AG09309 (cell line): ENCODE data around the gene PYGM.

ENCODE experiments used
- DNase-seq: peaks from one replicate; pipeline ENCODE4 v3.0.0-alpha.2; 2010; ENCODE audit warnings: low read depth
- H3K4me3 ChIP-seq: 2 replicates; pipeline ENCODE4 v1.5.1; 2011; ENCODE audit warnings: mild to moderate bottlenecking, low read depth, low read length, moderate library complexity; ENCODE audit not compliant: control insufficient read depth
- CTCF ChIP-seq: IDR thresholded peaks from 2 replicates; pipeline ENCODE4 v1.5.1; 2011; ENCODE audit warnings: mild to moderate bottlenecking, low read depth, low read length, inconsistent platforms; ENCODE audit not compliant: insufficient read depth, control insufficient read depth; ENCODE audit errors: missing control alignments

The PYGM gene

GRCh38 chr11:64796757-64797541 lies 37.2 kb upstream of the PYGM start:
- TF ChIP-seq CTCF, result no peak
- no peak for DNase-seq
- H3K4me3 ChIP-seq, result no peak overlapping the region

- TF ChIP-seq CTCF, result no peak
- H3K4me3 ChIP-seq, result no peak overlapping the region
- no peak for DNase-seq
Observed at GRCh38 chr11:64796047-64796756, 36.4 kb upstream of the PYGM start.

GRCh38 chr11:64794526-64794925 lies 34.8 kb upstream of the PYGM start:
- no peak overlapping the region for H3K4me3 ChIP-seq
- no peak for DNase-seq
- no peak for TF ChIP-seq CTCF

- no peak overlapping the region for H3K4me3 ChIP-seq
- no peak for TF ChIP-seq CTCF
- no peak for DNase-seq
Observed at GRCh38 chr11:64793271-64794160, 33.7 kb upstream of the PYGM start.

- H3K4me3 ChIP-seq, result no peak overlapping the region
- TF ChIP-seq CTCF, result no peak
- no peak for DNase-seq
Observed at GRCh38 chr11:64792482-64792881, 32.7 kb upstream of the PYGM start.

- H3K4me3 ChIP-seq, result no peak overlapping the region
- no peak for DNase-seq
- TF ChIP-seq CTCF, result no peak
Observed at GRCh38 chr11:64791781-64792291, 32.1 kb upstream of the PYGM start.
